ENCODE data around the gene UPK2. TPM values are rescaled to one million over a fixed set of nuclear protein-coding genes. Genes with fewer than 3 reads are reported as not detected.

Gene UPK2
- polyA plus RNA-seq, 2 of the 4 experiments (the other 2 are of a cell fraction), result 0.37 to 0.92 TPM

GRCh38 chr11:118908264-118908663, 47.8 kb upstream of the UPK2 start (continued):
- no peak for TF ChIP-seq BCL3 (IDR thresholded peaks at IDR 0.05)
- no peak for TF ChIP-seq CTCF (IDR thresholded peaks at IDR 0.05)
- no peak for TF ChIP-seq JUNB (IDR thresholded peaks at IDR 0.05)
- no peak for TF ChIP-seq ZSCAN20 (CRISPR knock-in tag; IDR thresholded peaks at IDR 0.05)
- TF ChIP-seq POLR2A (IDR thresholded peaks at IDR 0.05; ENCODE audit: low read length), result no peak

- POLR2A ChIA-PET, result interaction anchor here (0.6 to 5.7 kb wide), 5 partner anchors 17 to 135 kb away, joined by 3 to 53 read pairs (median 6); partner anchors contain the start of gene BCL9L
- CTCF ChIA-PET, result interaction anchor here (1.6 to 2.3 kb wide), 4 partner anchors 13 to 219 kb away, joined by 5 to 9 read pairs (median 6); partner anchors contain the start of gene DDX6
- Histone ChIP-seq H3K9me3 (no peaks in the 10 kb centered on the region), H3K4me1 (peaks cover 77% of the 10 kb centered on the region), H3K27ac (peak overlapping the region; percentile 98 to 100), H3K4me3 (peak overlapping the region; percentile 52), H3K4me2 (peak overlapping the region; percentile 100)
- FAIRE-seq, result no peak
- TF ChIP-seq FOSL2 (IDR thresholded peaks at IDR 0.05) (no peak), FOSL2 (CRISPR knock-in tag; IDR thresholded peaks at IDR 0.05) (no peak), RAD21 (conservative IDR thresholded peaks at IDR 0.05 in 1 of 2, IDR thresholded peaks at IDR 0.05 in 1 of 2) (0 out of 5 replicates have a peak, but pooled peaks of 1 of the 2 experiments have one; percentile 18), HMGXB4 (CRISPR knock-in tag; IDR thresholded peaks at IDR 0.05; ENCODE audit: borderline replicate concordance) (no peak), HOXB13 (CRISPR knock-in tag; IDR thresholded peaks at IDR 0.05; ENCODE audit: low read depth) (peak; percentile 25; the same call in 1 of the 2 replicates), SMC3 (IDR thresholded peaks at IDR 0.05) (peak; percentile 18; the same call in 1 of the 3 replicates), ESRRA (IDR thresholded peaks at IDR 0.05; ENCODE audit: borderline replicate concordance, low read length) (no peak), EHMT2 (IDR thresholded peaks at IDR 0.05; ENCODE audit: low read depth) (no peak), FOSB (CRISPR knock-in tag; IDR thresholded peaks at IDR 0.05) (no peak), MYC (IDR thresholded peaks at IDR 0.05; ENCODE audit: borderline replicate concordance, low read length) (no peak), USF2 (IDR thresholded peaks at IDR 0.05) (no peak), BCL3 (IDR thresholded peaks at IDR 0.05) (0 out of 3 replicates have a peak, but pooled peaks have one; percentile 47), EP300 (IDR thresholded peaks at IDR 0.05) (peak in 1 of 2 experiments; percentile 31; a peak in 1 of 5 replicates), POLR2A (IDR thresholded peaks at IDR 0.05; ENCODE audit: low read length) (peak; percentile 32; the same call in 1 of the 2 replicates), JUN (IDR thresholded peaks at IDR 0.05) (peak; percentile 59 to 79), MAZ (IDR thresholded peaks at IDR 0.05; ENCODE audit: borderline replicate concordance, low read depth, low read length) (no peak; the same call in 1 of the 2 replicates), JUNB (IDR thresholded peaks at IDR 0.05) (no peak), ELK1 (IDR thresholded peaks at IDR 0.05; ENCODE audit: low read depth, low read length) (no peak), PBX3 (IDR thresholded peaks at IDR 0.05) (no peak), TFCP2L1 (CRISPR knock-in tag; IDR thresholded peaks at IDR 0.05) (no peak)
- WGBS (ENCODE audit: missing lambda C conversion rate), result 0% methylated on average over 12 of the region's 17 CpGs
- peak in 1 of 2 experiments; percentile 84 for DNase-seq (ENCODE audit: low read depth in 1 of 2, low spot score in 1 of 2)
- ATAC-seq, result peak; percentile 1 to 9; a peak in 3 of 6 replicates
These were observed 47.0 kb upstream of the UPK2 start for GRCh38 chr11:118908901-118909618.

Measured in A549 (cell line).